ENCODE results near the gene SETD6.

The SETD6 gene

DNA sequence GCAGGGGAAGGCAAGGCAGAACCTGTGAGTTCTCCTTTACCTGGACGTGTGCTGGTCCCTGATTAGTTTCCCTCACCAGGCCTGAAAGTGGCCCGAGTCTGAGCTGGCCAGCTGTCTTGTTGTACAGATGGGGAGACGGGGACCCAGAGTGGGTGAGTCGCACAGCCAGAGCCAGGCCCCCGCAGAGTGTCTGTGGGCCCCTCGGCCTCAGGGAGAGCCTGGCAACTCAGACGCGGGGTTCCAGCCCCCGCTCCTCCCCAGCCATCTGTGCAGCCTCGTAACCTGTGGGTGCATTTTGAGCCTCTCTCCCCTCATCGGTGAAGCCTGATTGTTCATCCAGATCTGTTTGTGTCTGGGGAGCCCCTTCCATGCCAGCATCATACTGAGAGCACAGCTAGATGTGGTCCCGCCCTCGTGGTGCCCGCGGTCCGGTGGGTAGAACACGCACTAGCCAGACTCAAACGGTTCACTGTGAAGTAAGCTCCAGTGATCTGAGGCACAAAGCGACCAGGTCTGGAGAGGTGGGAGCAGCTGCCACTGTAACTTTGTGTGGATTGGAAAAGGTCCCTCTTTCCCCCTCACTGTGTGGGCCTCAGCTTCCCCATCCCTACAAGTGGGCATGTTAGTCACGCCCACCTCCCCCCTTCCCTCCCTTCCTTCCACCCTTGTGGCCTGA is 21.4 kb upstream of the SETD6 start:
- DNase-seq (ENCODE audit: low spot score), result no peak

DNA sequence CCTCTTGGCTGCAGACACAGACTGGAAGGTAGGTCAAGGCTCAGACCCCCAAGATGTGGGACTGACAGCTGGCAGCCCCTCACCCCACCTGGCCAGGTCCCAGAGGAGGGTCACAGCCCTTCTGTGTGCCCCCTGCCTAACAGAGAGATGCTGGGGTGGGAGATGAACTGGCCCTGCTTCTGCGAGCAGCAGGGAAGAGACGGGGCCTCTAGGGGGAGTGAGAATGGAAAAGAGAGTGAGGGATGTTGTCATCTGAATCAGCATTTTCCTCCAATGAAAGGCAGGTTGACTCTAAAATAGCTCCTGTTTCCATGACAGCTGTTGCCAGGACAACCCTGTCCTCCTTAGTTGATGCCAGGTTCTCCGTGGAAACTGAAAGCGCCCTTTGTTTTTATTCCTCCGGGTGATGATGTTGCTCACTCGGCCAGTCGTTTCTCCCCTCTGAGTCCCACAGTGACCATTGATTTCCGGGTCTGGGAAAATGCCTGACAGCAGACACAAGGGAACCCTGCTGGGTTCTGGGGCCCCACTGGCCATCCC is 20.3 kb upstream of the SETD6 start:
- DNase-seq (ENCODE audit: low spot score), result peak; percentile 66

DNA sequence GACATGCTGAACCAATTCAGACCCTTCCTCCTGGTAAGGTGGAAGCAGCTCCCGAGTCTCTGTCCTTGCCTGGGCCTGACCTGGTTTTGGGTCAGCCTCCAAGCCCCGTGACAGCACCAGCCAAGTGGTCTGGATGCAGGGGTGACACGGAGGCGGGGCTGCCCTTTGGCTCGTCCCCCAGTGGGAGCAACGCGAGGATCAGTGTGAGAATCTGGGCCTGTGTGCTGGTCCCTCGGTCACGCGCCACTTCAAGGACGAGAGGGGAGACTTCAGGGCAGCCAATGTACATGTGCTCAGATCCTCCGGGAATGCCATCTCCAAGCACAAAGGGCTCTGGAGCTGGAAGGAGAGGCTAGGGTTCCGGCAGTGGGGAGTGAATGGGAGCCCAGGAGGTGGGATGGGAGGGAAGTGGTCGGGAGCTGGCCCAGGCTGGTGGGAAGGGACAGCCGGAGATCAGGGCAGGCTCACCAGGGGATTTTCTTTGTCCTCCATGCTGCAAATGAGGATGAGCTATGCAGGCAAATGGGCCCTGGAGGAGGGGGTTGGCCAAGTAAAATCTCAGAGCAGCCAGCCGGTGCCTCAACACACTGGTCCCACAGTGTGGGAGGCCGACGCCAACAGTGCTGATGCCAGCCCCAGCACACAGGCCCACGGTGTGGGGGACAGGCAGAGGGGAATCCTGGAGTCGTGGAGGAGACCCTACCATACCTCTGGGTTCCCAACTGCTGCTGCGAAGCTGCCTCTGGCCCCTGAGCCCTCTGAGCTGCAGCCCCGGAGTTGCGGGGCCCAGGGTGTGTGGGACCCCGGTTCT is 19.6 kb upstream of the SETD6 start:
- no peak for DNase-seq (ENCODE audit: low spot score)

DNA sequence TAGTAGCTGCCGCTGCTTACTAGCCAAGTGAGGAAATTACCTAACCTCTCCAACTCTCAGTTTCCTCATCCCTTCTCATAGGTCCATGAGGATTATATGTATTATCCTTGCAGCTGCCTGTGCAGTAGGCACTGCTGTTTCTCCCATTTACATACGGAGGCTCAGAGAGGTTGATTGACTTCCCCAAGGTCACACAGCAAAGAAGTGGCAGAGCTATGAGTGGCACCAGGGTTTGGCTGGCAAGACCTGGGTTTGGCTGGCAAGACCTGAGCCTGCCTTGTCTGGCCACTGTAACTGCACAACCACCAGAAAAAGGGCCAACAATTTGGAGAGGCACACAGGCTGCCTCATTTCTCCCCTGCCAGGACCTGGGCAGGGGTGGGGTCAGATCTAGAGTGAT is 17.8 kb upstream of the SETD6 start:
- no peak for DNase-seq (ENCODE audit: low spot score)

DNA sequence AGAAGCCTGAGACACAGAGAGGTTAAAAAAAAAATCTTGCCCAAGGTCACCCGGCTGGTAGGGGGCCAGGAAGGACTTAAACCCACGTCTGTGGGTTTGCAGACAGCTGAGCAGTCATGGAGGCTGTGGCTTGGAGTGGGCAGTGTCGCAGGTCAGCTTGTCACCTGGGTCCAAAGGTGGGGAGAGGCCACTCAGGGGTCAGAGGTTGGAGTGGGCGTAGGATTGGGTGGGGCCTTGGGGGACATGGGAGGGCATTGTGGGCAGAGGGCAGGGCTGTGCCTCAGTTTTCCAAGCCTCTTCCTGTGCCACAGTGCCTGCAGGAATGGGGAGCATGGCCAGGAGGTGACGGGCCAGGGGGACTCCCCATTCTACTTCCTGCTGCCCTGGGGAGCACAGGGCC is 17.4 kb upstream of the SETD6 start:
- no peak for DNase-seq (ENCODE audit: low spot score)

DNA sequence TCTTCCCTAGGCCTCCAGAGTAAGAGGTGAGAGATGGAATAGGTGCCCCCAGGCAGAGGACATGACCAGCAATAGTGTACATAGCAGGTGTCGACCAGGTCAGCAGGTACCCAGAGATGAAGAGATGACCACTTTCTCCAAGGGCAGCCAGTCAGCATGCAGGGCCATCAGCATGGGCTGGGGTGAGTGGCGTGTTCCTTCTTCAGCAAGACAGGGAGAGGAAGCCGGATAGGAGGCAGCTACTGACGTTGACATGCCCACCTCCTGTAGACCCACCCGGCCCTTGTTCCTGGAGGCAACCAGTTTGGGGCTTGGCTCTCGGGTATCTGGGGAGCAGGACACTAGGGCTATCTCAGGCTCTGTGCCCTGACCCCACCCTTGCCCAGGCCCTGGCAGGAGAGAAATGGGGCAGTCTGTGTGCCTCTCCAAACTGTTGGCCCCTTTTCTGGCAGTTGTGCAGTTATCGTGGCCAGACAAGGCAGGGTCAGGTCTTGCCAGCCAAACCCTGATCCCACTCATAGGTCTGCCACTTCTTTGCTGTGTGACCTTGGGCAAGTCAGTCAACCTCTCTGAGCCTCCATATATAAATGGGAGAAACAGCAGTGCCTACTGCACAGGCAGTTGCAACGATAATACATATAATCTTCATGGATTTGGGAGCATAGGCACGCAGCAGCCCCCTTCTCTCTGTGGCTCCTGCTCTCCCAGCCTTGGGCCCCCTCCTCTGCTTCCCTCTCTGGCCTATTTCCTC is 16.8 kb upstream of the SETD6 start:
- no peak for DNase-seq (ENCODE audit: low spot score)

DNA sequence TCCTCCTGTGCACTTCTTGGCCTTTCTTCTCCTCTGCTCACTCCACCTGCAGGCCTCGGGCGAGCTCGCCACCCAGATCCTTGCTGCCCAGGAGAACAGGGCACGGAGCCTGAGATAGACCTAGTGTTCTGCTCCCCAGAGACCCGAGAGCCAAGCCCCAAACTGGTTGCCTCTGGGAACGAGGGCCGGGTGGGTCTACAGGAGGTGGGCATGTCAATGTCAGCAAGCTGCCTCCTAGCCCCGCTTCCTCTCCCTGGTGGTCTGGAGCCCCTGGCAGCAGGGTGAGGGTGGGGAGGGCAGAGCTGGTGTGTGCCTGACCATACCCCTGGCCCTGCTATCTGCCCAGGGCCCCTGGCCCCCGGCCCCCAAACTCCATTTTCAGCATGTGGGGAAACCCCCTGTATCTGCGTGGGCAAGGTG is 16.2 kb upstream of the SETD6 start:
- no peak for DNase-seq (ENCODE audit: low spot score)

DNA sequence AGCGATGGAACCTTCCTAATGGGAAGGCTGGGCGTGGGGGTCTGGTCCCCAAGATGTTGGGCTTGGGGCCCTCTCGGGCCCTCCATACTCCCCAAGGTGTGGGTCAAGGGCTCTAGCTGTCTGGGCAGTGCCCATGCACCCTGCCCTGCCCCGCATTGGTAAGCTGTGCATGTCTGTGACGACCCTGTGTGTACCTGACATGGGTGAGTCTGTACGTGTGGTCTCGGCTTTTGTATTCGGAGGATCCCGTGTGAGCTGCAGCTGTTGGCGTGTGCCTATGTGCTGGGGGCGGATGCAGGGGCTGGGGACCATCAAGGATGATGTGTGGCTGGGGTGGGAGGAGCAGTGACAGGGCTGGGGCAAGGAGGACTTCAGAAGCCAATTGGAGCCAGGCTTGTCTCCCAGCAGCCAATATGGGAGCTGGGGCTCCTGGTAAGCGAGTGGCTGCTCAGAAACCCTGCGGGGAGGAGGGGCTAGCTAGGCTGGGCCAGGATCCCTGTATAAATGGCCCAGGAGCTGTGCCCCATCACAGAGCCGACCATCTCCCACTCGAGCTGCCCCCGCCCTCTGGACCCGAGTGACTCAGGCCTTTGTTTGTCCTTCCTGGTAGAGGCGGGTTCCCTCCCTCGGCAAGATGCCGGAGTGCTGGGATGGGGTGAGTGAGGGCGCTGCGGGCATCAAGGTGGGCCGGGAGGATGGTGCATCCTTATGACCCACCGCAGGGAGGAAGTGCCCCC is 15.5 kb upstream of the SETD6 start, which contains the start of gene NDRG4:
TSS of gene NDRG4 (plus strand) at position 529 of the 737 bp plus-strand sequence. CDS start at position 635, 106 bp downstream.
- DNase-seq (ENCODE audit: low spot score), result no peak

DNA sequence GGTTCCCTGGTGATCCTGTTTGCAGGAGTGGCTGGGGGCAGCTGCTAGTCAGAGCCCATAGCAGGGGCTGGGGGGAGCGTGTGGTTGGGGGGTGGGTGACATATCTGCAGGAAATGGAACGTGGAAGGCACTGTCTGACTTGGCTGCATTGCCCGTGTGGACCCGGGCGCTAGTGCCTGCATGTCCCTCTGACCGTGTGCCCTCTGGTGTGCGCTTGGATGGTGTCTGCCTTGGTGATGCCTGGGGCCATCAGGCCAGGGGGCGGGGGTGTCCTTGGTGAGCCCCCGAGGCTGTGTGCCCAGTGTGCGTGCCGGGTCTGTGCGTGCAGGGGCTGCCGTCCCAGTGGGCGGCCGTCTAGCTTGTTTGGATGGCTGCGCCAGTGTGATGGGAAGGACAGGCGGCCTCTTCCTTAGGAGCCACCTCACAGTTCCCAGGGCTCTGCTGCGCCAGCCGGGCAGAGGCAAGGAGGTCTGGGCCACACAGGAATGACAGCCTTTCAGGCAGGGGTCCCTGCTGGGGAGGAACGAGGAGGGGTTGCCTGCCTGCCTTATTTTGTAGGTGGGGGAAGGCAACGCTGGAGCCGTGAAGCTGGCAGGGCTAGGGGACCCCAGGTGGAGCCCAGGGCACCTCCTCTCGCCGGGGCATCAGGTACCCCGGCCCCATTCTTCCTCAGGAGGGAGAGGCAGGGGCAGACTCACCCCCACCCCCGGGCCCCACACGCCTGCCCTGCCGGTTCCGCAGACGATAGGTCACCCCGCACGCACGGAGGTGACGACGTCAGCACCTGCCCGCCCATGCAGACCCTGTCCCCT is 14.7 kb upstream of the SETD6 start:
- DNase-seq (ENCODE audit: low spot score), result no peak

DNA sequence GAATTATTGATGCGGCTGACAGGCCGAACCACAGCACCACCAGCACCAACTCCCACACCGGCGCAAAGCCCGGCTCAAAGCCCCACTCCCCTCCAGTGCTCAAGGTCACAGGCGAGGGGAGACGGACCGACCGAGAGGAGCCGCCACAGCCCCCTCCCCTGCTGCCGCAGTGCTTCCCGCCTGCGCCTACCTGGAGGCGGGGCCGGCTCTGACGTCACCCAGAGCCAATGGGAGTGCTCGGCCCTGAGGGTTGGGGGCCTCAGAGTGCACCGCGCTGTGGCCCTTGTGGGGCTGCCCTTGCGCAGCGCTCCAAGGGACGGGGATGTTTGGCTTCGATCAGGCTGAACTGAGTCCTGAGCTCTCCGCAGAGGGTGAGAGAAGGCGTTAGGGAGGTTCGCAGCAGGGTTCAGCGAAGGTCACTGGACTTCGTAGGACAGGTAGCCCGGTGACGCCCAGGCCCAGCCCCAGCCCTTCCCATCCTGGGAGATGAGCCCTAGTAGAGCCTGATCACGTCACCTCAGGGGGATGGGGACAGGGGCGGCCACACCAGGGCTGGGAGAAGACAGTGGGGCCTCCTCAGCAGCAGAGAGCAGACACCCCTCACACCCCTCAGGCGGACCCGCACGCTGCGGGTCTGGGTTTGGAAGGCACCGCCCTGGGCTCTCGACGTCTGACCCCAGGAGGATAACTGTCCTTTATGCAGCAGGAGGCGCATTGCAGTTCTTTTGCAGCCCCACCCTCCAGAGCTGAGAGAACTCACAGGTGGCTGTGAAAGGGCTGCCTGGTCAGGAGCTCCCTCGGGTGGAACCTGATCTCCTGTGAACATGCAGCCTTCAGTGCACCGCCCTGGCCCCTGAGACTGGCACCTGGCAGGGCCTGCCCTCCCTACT is 13.8 kb upstream of the SETD6 start:
- DNase-seq (ENCODE audit: low spot score), result no peak

DNA sequence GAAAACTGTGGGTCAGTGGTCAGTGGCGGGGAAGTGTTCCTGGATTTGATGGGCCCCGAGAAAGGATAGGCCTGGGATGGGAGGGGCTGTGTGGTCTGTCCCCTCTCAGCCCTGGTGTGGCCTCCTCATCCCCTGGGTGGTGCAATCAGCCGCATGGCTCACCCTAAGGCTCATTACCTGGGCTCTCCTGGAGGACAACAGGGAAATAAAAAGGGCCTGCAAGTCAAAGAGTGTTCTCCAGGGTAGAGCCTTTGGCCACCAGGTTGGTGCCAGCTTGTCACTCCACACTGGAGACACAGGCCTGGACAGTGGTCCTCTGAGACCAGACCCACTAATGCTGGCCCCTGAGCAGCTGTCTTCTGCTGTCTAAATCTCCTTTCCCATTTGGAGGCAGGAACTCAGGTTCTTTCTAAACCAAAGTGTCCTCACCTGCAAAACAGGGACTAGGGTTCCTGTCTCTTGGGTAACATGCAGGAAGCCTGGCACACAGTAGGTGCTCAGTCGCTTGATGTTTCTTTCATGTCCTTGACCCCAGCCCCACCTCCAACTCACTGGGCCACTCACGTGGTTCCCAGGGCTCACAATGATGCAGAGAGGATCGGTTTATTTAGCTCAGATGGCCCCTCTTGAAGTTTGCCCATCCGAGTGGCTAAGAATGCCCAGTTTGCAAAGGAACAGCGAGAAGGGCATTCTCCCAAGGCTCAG is 12.9 kb upstream of the SETD6 start:
- DNase-seq (ENCODE audit: low spot score), result no peak

DNA sequence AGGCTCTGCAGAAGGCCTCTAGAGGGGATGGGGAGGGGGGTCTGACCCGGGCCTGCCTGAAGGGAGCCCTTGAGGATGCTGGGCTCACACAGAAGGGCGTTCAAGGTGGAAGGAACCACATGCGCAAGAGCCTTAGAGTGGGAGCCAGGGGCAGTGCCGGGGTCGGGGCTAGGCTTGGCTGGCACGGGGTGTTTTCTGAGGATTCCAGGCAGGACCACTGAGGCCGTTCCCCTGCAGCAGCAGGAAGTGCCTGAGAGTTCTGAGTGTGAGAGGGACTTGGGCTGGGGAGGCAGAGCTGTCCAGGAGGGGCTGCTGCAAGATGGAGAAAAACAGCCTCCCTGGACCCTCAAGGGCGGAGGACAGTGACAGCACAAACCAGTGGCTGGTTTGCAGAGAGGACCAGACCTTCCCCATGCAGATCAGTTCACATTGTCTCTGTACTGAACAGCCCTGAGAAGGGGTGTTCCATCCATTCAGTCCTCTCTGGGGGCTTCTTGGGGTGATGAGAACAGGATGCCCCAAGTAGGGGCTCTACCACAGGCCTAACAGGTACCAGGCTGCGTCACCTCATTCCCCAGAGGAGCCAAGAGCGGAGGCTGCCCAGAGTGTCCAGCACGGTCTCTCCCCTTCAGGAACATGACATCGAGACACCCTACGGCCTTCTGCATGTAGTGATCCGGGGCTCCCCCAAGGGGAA is 12.0 kb upstream of the SETD6 start:
- no peak for DNase-seq (ENCODE audit: low spot score)

DNA sequence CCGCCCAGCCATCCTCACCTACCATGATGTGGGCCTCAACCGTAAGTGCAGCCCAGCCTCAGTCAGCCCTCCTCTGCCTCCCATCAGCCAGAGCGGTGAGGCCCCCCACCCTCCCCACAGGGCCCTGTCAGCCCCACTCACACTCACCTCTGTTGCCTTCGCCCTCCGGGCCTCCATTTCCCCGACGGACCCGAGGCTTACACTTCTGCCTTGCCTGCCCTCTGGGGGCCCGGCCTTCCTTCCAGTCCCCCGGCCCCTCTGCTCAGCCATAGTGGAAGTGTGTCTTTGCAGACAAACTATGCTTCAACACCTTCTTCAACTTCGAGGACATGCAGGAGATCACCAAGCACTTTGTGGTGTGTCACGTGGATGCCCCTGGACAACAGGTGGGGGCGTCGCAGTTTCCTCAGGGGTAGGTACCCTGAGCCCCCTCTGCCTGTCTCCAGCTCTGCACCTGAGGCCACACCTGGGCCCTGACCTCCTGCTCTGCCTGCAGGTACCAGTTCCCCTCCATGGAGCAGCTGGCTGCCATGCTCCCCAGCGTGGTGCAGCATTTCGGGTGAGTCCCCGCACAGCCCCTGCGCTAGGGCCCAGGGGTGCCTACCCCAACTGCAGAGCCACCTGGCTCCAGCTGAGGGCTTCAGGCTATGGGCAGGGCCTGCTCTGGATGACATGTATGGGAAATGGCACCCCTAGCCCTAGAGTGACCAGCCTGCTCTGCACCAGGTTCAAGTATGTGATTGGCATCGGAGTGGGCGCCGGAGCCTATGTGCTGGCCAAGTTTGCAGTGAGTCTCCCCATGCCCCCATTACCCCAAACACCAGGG is 11.2 kb upstream of the SETD6 start:
- no peak for DNase-seq (ENCODE audit: low spot score)

DNA sequence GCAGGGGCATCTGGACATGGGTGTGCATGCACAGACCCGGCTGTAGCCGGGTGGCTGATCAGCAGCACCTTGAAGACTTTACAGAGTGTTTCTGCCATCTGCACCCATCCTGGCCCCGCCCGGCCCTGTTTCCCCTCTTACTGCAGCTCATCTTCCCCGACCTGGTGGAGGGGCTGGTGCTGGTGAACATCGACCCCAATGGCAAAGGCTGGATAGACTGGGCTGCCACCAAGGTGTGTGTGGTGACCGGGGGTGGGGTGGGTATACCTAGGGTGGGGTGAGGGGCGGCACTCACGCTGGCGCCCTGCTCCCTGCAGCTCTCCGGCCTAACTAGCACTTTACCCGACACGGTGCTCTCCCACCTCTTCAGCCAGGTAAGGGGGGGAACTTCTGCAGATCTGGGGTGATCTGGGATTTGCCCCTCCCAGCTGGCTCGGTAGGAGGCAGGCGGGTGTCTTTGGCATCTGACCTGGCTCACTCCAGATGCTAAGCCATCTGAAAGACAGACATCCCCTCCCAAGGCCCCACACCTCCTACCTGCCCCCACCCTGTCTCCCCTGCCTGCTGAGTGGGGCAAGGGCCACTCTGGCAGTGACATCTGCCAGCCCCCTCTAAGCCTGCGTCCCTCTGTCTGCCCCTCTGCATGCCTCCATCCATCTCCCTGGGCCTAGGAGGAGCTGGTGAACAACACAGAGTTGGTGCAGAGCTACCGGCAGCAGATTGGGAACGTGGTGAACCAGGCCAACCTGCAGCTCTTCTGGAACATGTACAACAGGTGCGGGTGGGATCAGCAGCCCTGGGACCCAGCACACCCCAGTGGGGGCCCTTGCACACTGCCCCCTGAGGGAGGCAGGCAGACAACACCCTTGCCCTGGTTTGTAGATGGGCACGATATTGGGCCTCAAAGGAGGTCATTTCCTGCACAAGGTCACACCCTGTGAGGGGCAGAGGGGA is 8.8 kb upstream of the SETD6 start:
- no peak for DNase-seq (ENCODE audit: low spot score)

DNA sequence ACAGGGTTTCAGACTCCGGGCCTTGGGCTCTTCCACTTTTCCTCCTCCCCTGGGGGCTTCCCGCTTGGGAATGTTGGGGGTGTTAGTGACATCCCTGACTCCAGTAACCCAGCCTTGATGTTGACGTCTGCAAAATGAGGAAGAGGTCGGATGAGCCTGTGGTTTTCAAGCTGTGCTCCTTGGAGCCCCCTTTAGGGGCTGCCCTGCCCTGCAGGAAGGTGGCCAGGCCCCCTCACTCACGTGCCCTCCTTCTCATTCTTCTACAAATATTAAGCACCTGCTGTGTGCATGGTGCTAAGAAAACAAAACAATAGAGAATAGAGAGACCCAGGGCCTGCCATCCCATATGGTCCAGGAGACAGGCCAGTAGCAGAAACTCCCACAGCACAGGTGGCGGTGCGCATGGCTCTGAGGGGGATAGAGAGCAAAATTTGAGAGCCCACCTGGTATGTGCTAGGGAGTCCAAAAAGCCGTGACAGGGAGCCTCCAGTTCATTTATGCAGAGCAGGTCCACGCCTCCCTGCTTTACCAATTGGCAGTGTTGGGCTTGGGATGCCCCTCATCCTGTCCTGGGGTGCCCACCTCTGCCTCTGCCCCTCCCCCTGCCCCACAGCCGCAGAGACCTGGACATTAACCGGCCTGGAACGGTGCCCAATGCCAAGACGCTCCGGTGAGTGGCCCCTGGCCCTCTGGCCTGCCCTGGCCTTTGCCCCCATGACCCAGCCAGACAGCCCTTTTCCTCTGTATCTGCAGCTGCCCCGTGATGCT is 7.9 kb upstream of the SETD6 start:
- DNase-seq (ENCODE audit: low spot score), result no peak
